ENCODE measurements around the gene STAT6. TPM values are rescaled to one million over a fixed set of nuclear protein-coding genes. Genes with fewer than 3 reads are reported as not detected.

Gene STAT6
- total and polyA plus RNA-seq, 2 donors (not counting 1 experiment from before 2014, with no cell fraction given) = 103 to 123 TPM

DNA sequence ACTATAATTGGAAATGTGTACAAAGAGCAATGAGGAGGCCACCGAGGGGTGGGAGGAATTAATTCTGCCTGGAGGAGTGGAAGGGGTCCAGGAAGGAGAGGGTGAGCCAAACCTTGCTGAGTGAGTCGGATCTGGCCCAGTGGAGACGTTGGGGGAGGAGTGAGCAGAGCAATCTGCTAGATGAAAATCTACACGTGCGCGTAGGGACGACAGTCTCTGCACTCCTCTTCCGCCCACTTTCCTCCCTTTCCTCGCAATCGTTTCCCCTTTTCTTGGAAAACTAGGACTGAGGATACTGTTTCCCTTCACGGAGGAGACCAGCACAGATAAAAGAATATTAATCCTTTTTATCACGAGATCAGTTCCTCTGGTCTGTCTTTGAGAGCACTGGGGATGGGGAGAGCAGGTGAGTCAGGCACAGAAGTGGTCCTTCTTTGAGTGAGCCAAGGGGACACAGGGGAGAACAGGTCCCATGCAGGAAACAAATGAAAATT, 25.1 kb downstream of the STAT6 start:
- DNase-seq (ENCODE audit: low read depth in 2 of 2) = peak; percentile 60 to 87
- H3K9ac ChIP-seq (ENCODE audit: insufficient read depth, low read length) = peak overlapping the region; percentile 92

DNA sequence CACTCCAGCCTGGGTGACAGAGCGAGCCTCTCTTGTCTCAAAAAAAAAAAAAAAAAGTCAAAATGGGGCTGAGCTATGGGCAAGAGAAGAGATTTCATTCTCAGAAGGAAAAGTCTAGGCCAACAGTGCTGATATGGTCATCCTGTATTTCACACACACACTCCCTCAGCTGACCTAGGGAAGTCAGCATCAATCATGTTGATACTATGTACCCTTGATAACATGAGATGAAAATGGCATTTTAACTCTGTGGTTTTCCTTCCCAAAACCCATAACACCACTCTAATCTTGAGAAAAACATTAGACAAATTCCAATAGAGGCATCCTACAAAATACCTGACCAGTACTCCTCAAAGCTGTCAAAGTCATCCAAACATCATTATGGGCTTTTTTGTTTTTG, 30.3 kb downstream of the STAT6 start:
- no peak overlapping the region for H3K9ac ChIP-seq (ENCODE audit: insufficient read depth, low read length)
- H3K4me2 ChIP-seq (ENCODE audit: extremely low read depth, insufficient read depth, low read length) = no peak overlapping the region
- H3K36me3 ChIP-seq (ENCODE audit: control insufficient read depth, insufficient read depth, low read length) = no peaks in the 10 kb centered on the region
- H4K20me1 ChIP-seq (ENCODE audit: control insufficient read depth, extremely low read depth, insufficient read depth, low read length) = no peaks in the 10 kb centered on the region
- DNase-seq (ENCODE audit: low read depth in 2 of 2) = no peak
- no peak for TF ChIP-seq EZH2 (IDR thresholded peaks at IDR 0.05; ENCODE audit: low read length, missing control alignments)
- TF ChIP-seq, protein P1, sequence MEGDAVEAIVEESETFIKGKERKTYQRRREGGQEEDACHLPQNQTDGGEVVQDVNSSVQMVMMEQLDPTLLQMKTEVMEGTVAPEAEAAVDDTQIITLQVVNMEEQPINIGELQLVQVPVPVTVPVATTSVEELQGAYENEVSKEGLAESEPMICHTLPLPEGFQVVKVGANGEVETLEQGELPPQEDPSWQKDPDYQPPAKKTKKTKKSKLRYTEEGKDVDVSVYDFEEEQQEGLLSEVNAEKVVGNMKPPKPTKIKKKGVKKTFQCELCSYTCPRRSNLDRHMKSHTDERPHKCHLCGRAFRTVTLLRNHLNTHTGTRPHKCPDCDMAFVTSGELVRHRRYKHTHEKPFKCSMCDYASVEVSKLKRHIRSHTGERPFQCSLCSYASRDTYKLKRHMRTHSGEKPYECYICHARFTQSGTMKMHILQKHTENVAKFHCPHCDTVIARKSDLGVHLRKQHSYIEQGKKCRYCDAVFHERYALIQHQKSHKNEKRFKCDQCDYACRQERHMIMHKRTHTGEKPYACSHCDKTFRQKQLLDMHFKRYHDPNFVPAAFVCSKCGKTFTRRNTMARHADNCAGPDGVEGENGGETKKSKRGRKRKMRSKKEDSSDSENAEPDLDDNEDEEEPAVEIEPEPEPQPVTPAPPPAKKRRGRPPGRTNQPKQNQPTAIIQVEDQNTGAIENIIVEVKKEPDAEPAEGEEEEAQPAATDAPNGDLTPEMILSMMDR (conservative IDR thresholded peaks at IDR 0.05 in 1 of 2, IDR thresholded peaks at IDR 0.05 in 1 of 2; ENCODE audit: low read depth in 1 of 2, low read length in 2 of 2) = no peak
- no peak overlapping the region for H2AFZ ChIP-seq (ENCODE audit: low read length)
- no peaks in the 10 kb centered on the region for H3K9me3 ChIP-seq (ENCODE audit: control insufficient read depth, insufficient read depth, low read depth, low read length)
- H3K27ac ChIP-seq (ENCODE audit: insufficient read depth, low read length) = no peak overlapping the region
- H3K4me3 ChIP-seq (replicated peaks in 1 of 4; ENCODE audit: control extremely low read depth in 1 of 4, insufficient read depth in 1 of 4, low read depth in 3 of 4, low read length in 4 of 4) = no peak overlapping the region
- peaks cover 16% of the 10 kb centered on the region for H3K79me2 ChIP-seq (ENCODE audit: control insufficient read depth, insufficient read depth, low read length)
- peaks cover 6% of the 10 kb centered on the region for H3K4me1 ChIP-seq (ENCODE audit: control insufficient read depth, extremely low read depth, insufficient read depth, low read length)
- H3K27me3 ChIP-seq (ENCODE audit: control insufficient read depth, insufficient read depth, low read length) = no peaks in the 10 kb centered on the region

More for the DNA sequence above, 25.1 kb downstream of the STAT6 start:
- Histone ChIP-seq H3K79me2 (ENCODE audit: control insufficient read depth, insufficient read depth, low read length) (peaks cover 21% of the 10 kb centered on the region), H3K4me2 (ENCODE audit: extremely low read depth, insufficient read depth, low read length) (peak overlapping the region; percentile 87), H2AFZ (ENCODE audit: low read length) (peak overlapping the region; percentile 22), H3K36me3 (ENCODE audit: control insufficient read depth, insufficient read depth, low read length) (peaks cover under 1% of the 10 kb centered on the region), H3K4me3 (replicated peaks in 1 of 4; ENCODE audit: control extremely low read depth in 1 of 4, insufficient read depth in 1 of 4, low read depth in 3 of 4, low read length in 4 of 4) (peak overlapping the region; percentile 75 to 92 (median 86)), H3K27ac (ENCODE audit: insufficient read depth, low read length) (peak overlapping the region; percentile 99), H4K20me1 (ENCODE audit: control insufficient read depth, extremely low read depth, insufficient read depth, low read length) (no peaks in the 10 kb centered on the region), H3K27me3 (ENCODE audit: control insufficient read depth, insufficient read depth, low read length) (no peaks in the 10 kb centered on the region), H3K9me3 (ENCODE audit: control insufficient read depth, insufficient read depth, low read depth, low read length) (no peaks in the 10 kb centered on the region), H3K4me1 (ENCODE audit: control insufficient read depth, extremely low read depth, insufficient read depth, low read length) (peaks cover 16% of the 10 kb centered on the region)
- TF ChIP-seq EZH2 (IDR thresholded peaks at IDR 0.05; ENCODE audit: low read length, missing control alignments) = no peak
- TF ChIP-seq, protein P1 (conservative IDR thresholded peaks at IDR 0.05 in 1 of 2, IDR thresholded peaks at IDR 0.05 in 1 of 2; ENCODE audit: low read depth in 1 of 2, low read length in 2 of 2) = no peak

DNA sequence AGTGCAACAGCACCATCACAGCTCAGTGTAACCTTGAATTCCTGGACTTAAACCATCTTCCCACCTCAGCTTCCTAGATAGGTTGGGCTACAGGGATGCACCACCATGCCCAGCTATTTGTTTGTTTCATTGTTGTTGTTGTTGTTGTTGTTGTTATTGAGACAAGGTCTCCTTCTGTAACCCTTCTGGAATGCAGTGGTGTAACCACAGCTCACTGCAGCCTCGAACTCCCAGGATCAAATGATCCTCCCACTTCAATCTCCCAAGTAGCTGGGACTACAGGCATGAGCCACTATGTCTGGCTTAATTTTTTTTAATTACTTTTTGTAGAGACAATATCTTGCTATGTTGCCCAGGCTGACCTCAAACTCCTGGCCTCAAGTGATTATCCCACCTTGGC, 31.3 kb downstream of the STAT6 start:
- no peak for TF ChIP-seq EZH2 (IDR thresholded peaks at IDR 0.05; ENCODE audit: low read length, missing control alignments)
- TF ChIP-seq, protein P1 (conservative IDR thresholded peaks at IDR 0.05 in 1 of 2, IDR thresholded peaks at IDR 0.05 in 1 of 2; ENCODE audit: low read depth in 1 of 2, low read length in 2 of 2) = no peak
- Histone ChIP-seq H2AFZ (ENCODE audit: low read length) (no peak overlapping the region), H3K27ac (ENCODE audit: insufficient read depth, low read length) (no peak overlapping the region), H3K79me2 (ENCODE audit: control insufficient read depth, insufficient read depth, low read length) (peaks cover 18% of the 10 kb centered on the region), H3K4me2 (ENCODE audit: extremely low read depth, insufficient read depth, low read length) (no peak overlapping the region), H3K9ac (ENCODE audit: insufficient read depth, low read length) (no peak overlapping the region), H3K4me1 (ENCODE audit: control insufficient read depth, extremely low read depth, insufficient read depth, low read length) (peaks cover 3% of the 10 kb centered on the region), H3K9me3 (ENCODE audit: control insufficient read depth, insufficient read depth, low read depth, low read length) (no peaks in the 10 kb centered on the region), H3K4me3 (replicated peaks in 1 of 4; ENCODE audit: control extremely low read depth in 1 of 4, insufficient read depth in 1 of 4, low read depth in 3 of 4, low read length in 4 of 4) (no peak overlapping the region), H3K36me3 (ENCODE audit: control insufficient read depth, insufficient read depth, low read length) (no peaks in the 10 kb centered on the region), H3K27me3 (ENCODE audit: control insufficient read depth, insufficient read depth, low read length) (no peaks in the 10 kb centered on the region), H4K20me1 (ENCODE audit: control insufficient read depth, extremely low read depth, insufficient read depth, low read length) (no peaks in the 10 kb centered on the region)
- no peak for DNase-seq (ENCODE audit: low read depth in 2 of 2)
